Measurements from ENCODE around the gene GYS2. TPM values are rescaled to one million over a fixed set of nuclear protein-coding genes. Genes with fewer than 3 reads are reported as not detected.

Gene GYS2
- total RNA-seq, 2 donors from 2014 or later = not detected

- no peak for TF ChIP-seq POLR2A (IDR thresholded peaks at IDR 0.05)
- no peak for TF ChIP-seq CTCF (IDR thresholded peaks at IDR 0.05)
- 78 to 84% methylated on average over 2 to 4 of the region's 4 CpGs for WGBS, 2 donors
- ATAC-seq (no peak), DNase-seq (no peak)
- H3K36me3 ChIP-seq (replicated peaks in 1 of 2; ENCODE audit: insufficient read depth in 1 of 2, low read depth in 2 of 2) = no peaks in the 10 kb centered on the region
- no peaks in the 10 kb centered on the region for H3K9me3 ChIP-seq
- H3K4me1 ChIP-seq = no peaks in the 10 kb centered on the region
- intact Hi-C loops (cut with DNase I) = no loop called here
- no peak overlapping the region for H3K27ac ChIP-seq
- no peak overlapping the region for H3K4me3 ChIP-seq
- H3K27me3 ChIP-seq = no peaks in the 10 kb centered on the region
Measured at GRCh38 chr12:21583587-21583986, 21.1 kb downstream of the GYS2 start.

GRCh38 chr12:21580748-21581516 lies 23.7 kb downstream of the GYS2 start:
- Histone ChIP-seq H3K27me3 (no peaks in the 10 kb centered on the region), H3K4me1 (no peaks in the 10 kb centered on the region), H3K27ac (no peak overlapping the region), H3K4me3 (no peak overlapping the region), H3K36me3 (replicated peaks in 1 of 2; ENCODE audit: insufficient read depth in 1 of 2, low read depth in 2 of 2) (no peaks in the 10 kb centered on the region), H3K9me3 (no peaks in the 10 kb centered on the region)
- ATAC-seq (no peak), DNase-seq (no peak)
- 59 to 73% methylated on average over 4 of the region's 4 CpGs for WGBS, 2 donors
- intact Hi-C loops (cut with DNase I) = no loop called here
- TF ChIP-seq POLR2A (IDR thresholded peaks at IDR 0.05) (no peak), CTCF (IDR thresholded peaks at IDR 0.05) (no peak)

- H3K27me3 ChIP-seq = no peaks in the 10 kb centered on the region
- no peaks in the 10 kb centered on the region for H3K9me3 ChIP-seq
- H3K36me3 ChIP-seq (replicated peaks in 1 of 2; ENCODE audit: insufficient read depth in 1 of 2, low read depth in 2 of 2) = no peaks in the 10 kb centered on the region
- 85 to 88% methylated on average over 1 of the region's 1 CpG for WGBS, 2 donors
- no peaks in the 10 kb centered on the region for H3K4me1 ChIP-seq
- DNase-seq (no peak), ATAC-seq (no peak)
- TF ChIP-seq CTCF (IDR thresholded peaks at IDR 0.05) = no peak
- TF ChIP-seq POLR2A (IDR thresholded peaks at IDR 0.05) = no peak
- no peak overlapping the region for H3K27ac ChIP-seq
- intact Hi-C loops (cut with DNase I) = no loop called here
- no peak overlapping the region for H3K4me3 ChIP-seq
Measured at GRCh38 chr12:21577516-21577915, 27.1 kb downstream of the GYS2 start.

- ATAC-seq (no peak), DNase-seq (no peak)
- no peak overlapping the region for H3K27ac ChIP-seq
- no peaks in the 10 kb centered on the region for H3K27me3 ChIP-seq
- intact Hi-C loops (cut with DNase I) = no loop called here
- no peaks in the 10 kb centered on the region for H3K36me3 ChIP-seq (replicated peaks in 1 of 2; ENCODE audit: insufficient read depth in 1 of 2, low read depth in 2 of 2)
- no peaks in the 10 kb centered on the region for H3K4me1 ChIP-seq
- no peak overlapping the region for H3K4me3 ChIP-seq
- 74 to 76% methylated on average over 2 of the region's 2 CpGs for WGBS, 2 donors
- H3K9me3 ChIP-seq = no peaks in the 10 kb centered on the region
- TF ChIP-seq POLR2A (IDR thresholded peaks at IDR 0.05) (no peak), CTCF (IDR thresholded peaks at IDR 0.05) (no peak)
Measured at GRCh38 chr12:21576431-21576830, 28.2 kb downstream of the GYS2 start.

Data from body of pancreas (tissue), 4 donors.